HuH-7.5 (cell line): ENCODE data around the gene SBSN.

Experiments
- DNase-seq: peaks from one replicate; pipeline ENCODE4 v3.0.0; 2011; ENCODE audit warnings: low spot score

SBSN gene, protein sequence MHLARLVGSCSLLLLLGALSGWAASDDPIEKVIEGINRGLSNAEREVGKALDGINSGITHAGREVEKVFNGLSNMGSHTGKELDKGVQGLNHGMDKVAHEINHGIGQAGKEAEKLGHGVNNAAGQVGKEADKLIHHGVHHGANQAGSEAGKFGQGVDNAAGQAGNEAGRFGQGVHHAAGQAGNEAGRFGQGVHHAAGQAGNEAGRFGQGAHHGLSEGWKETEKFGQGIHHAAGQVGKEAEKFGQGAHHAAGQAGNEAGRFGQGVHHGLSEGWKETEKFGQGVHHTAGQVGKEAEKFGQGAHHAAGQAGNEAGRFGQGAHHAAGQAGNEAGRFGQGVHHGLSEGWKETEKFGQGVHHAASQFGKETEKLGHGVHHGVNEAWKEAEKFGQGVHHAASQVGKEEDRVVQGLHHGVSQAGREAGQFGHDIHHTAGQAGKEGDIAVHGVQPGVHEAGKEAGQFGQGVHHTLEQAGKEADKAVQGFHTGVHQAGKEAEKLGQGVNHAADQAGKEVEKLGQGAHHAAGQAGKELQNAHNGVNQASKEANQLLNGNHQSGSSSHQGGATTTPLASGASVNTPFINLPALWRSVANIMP

DNA sequence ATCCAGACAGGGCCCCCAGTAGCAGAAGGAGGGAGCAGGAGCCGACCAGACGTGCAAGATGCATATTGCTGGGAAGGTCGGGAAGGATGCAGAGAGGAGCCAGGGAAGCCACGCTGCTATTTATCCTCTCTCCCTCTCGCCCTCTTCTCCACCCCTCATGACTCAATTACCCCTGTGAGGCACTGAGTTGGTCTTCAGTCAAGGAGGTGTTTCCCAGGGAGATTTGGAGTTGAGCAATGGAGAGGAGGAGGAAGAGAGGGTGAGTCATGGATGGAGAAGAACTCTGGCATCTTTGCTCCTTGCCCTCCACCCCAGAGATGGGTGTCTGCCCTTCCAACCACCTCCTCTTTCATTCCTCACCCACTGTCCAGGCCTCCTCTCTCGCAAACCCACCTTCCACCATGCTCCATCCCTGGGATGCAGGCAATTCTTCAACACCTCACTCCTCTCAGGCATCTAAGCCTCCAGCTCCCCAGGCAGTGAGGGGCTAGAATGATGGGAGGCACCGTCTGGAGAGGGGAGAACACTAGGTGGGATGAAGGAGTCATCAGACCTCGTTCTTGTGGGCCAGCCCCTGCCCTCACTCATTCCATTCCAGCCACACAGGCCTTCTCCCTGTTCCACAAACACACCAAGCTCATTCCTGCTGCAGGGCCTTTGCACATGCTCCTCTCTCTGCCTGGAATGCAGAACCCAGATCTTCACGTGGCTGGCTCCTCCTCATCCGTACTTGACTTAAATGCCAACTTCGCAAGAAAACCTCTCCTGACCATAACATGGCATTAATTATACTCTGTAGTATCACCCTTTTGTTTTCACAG is at the start of gene SBSN:
SBSN (minus strand) TSS at position 94 of the 821 bp plus-strand sequence; CDS start at position 64, 30 bp downstream.
- no peak for DNase-seq

DNA sequence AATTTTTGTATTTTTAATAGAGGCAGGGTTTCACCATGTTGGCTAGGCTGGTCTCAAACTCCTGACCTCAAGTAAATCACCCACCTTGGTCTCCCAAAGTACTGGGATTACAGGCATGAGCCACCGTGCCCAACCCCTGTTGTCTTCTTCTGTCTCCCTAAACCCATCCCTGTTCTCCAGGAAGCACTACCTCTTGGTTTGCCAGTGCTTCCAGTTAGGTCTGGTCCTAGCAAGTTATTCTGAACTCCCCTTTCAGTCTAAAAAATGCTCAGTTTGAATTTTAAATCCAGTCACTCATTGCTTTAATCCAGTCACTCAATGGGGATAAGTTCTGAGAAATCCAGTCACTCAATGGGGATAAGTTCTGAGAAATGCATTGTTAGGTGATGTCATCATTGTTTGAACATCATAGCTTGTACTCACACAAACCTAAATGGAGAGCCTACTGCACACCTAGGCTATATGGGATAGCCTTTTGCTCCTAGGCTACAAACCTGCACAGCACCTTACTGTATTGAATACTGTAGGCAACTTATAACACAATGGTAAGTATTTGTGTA is 43.4 kb upstream of the SBSN start:
- no peak for DNase-seq

DNA sequence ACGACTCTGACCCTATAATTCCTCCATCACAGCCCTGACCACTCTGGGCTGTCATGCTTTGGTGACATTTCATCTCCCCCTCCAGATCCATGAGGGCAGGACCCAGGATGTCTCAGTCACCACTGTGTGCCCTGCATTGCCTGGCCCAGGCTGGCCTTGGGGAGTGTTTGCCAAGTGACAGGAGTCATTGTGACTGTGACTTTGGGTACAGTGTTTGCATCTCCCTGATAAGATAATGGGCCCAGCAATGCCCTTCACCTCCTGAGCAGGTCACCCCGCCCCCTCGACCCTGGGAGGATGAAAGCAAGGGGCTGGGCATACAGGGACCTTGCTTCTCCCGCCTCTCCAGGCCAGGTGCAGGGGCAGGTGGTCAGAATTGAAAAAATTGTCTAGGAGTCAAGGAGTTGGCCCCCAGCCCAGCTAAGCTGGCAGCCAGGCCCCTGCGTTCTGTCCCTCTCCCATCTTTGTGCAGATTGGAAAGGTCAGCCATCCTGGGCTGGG is 41.2 kb upstream of the SBSN start:
- DNase-seq = no peak

DNA sequence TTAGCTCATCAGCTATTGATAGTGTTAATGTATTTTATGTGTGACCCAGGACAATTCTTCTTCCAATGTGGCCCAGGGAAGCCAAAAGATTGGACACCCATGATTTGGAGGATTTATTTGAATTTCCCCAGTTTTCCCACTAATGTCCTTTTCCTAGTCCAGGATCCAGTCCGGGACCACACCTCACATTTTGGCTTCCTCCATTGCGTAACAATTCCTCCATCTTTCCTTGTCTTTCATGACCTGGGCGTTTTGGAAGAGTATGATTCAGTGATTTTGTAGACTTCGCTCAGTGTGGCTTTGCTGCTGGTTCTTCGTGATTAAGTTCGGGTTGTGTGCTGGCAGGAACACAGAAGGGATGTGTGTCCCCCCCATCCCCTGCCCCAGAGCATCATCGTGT is 38.6 kb upstream of the SBSN start:
- DNase-seq = peak; percentile 1

DNA sequence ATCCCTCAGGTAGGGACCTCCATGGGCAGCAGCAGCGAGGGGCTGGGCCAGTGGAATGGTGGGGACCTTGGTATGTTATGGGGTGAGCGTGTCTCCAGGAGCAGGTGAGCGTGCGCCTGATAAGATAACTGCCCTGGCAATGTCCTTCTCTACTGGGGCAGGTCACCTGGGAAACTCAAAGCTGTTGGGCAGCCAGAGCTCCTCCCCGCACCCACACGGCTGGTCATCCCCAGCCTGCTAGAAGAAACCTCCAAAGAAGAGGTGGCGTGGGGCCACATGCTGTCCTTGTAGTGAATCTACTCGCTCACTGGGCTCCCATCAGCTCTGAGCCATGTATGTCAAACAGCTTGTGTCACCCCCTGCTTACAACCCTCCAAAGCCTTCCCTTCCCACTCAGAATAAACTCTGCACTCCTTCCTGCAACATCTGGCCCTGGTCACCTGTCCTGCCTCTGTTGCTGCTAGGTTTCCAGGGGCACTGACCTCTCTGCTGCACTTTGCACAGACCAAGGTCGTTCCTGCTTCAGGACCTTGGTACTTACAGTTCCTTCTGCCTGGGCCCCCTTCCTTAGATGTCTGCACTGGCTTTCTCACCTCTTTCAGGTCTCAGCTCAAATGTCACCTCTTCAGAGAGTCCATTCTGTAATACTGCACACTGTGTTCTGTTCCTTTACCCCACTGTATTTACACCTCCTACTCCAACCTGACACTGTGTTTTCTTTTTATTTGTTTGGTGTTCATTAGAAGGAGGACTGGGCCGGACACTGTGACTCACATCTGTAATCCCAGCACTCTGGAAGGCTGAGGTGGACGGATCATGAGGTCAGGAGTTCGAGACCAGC is 37.1 kb upstream of the SBSN start:
- no peak for DNase-seq

- DNase-seq = no peak
These were observed 35.2 kb upstream of the SBSN start, which contains the start of gene ATP4A for GRCh38 chr19:35563207-35563829. TSS of gene ATP4A (minus strand) at chr19:35563658. CDS start at chr19:35563629, 29 bp downstream.

DNA sequence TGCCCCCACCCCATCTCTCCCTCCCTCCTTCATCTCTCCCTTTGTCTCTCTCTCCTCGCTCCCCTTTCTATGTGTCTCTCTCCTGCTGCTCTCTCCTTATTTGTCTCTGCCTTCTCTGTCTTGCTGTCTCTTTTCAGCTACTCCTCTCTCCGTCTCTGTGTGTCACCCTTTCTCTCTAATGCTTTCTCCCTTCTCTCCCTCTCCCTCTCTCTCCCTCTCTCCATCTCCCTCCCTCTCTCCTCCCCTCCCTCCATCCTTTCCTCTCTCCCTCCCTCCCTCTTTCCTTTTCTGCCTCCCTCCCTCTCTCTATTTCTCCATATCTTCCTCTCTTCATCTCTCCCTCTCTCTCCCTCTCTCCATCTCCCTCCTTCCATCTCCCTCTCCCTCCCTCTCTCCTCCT is 34.7 kb upstream of the SBSN start:
- no peak for DNase-seq

DNA sequence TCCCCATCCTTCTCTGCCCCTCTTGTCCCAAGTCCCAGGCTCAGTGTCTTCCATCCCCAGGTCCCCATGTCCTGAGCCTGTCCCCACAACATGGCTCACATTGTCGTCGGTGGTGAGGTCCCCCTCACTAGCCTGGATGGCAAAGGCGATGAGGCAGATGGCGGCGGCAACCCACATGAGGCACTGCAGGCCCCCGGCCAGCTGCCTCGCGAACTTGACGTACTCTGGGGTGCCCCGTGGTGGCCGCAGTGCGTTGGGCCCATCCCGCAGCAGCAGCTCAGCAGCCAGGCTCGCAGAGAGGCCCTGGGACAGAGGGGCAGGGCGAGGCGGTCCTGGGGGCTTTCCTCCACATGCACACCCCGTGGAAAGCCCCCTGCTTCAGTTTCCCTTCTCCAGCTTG is 34.2 kb upstream of the SBSN start:
- peak; percentile 2 for DNase-seq

GRCh38 chr19:35561436-35561835 is 33.3 kb upstream of the SBSN start:
- peak; percentile 0 for DNase-seq

DNA sequence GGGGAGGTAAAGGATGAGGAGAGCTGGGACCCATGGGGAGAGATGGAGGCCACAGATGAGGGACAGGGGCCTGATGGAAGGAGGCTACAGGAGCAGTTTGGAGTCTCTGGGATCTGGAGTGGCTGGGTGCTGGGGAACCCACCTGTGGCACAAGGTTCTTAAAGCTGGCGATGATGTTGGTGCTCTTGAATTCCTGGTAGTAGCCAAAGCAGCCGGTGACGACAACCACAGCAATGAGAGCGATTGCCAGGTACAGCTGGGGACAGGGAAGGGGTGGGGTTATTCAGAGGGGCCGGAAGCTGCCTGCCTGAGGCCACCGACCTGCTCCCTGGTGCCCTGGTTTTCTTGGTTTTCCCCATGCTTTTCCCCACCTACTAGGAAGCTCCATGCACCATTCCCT is 32.6 kb upstream of the SBSN start:
- DNase-seq = no peak

DNA sequence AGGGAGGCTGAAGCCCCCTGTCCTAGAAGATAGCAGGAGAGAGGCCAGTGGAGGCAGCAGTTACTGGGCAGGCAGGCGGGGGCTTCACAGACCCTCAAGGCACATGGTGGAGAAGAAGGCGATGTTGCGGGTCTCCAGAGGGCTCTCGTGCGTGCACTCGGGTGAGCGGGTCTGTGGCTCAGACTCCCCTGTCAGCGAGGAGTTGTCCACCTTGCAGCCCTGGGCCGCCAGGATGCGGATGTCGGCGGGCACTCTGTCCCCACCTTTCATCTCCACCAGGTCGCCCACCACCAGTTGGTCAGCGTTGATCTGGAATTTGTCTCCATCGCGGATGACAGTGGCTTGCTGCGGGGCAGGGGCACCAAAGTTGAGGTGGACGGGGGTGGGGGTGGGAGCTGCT is 32.2 kb upstream of the SBSN start:
- DNase-seq = no peak

DNA sequence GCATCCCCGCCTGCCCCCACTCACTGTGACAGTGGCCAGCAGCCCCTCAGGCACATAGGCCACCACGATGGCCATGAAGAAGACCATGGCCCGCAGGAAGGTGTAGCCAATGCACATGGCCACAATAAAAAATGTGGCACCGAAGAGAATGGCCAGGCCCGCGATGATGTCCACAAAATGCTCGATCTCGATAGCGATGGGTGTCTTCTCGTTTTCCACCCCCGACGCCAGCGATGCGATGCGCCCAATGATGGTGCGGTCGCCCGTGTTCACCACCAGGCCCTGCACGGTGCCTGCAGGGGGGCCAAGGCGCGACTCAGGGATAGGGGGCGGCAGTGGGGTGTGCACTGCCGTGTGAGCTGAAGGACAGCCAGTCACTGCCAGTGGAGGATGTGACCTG is 31.7 kb upstream of the SBSN start:
- peak; percentile 1 for DNase-seq

DNA sequence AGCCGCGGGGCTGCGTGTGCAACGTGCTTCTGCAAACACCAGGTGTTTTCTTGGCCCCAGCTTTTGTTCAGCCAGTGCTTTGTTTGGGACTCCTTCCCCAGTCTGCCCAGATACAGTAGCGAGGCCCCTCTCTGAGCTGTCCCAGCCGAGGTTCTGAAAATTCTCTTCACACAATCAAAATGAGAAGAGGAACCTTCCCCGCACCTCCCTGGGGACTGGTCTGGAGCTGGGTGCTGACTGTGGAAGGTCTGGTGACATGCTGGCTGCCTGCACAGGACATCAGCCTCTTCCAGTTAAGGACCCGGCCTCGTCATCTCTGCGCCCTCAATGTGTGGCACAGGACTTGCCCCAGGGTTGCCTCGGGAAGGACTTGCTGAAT is 31.2 kb upstream of the SBSN start:
- peak; percentile 21 for DNase-seq

DNA sequence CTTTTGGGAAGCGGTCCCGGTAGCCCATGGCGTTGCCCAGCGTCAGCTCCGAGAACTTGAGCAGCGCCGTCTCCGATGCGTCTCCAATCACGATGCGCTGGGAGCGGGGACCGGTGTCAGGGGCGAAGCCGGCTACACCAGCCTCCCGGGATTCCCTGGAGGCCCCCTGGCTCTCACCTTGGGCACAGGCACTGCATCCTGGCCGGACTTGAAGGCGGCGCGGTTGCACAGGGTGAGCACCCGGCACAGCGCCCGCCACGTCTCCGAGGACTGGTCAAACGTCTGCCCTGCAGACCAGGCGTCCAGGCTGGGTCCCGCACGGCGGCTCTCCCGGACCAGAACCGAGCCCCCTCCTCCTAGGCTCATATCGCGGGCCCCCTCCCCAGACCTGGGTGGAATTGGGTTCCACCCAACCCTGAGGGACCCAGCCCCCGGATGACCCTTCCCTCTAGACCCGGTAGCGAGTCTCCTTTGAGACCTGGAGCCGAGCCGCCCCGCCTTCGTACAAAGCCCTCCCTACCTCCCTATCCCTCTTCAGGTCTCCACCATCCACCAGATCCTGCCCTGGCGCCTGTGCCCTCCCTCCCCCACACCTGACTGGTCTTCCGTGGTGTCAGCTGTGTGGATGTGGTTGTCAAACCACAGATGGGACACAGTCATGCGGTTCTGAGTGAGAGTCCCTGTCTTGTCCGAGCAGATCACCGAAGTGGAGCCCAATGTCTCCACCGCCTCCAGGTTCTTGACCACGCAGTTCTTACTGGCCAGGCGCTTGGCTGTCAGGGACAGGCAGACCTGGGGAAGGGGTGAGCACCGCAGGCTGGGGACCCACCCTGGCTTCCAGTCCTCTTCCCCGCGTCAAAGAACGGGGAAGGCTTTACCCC is 30.5 kb upstream of the SBSN start:
- DNase-seq = peak; percentile 4

- DNase-seq = peak; percentile 47
These were observed 29.7 kb upstream of the SBSN start for GRCh38 chr19:35557539-35558399.

- no peak for DNase-seq
These were observed 28.9 kb upstream of the SBSN start for GRCh38 chr19:35556846-35557538.

GRCh38 chr19:35556025-35556590 is 28.0 kb upstream of the SBSN start:
- no peak for DNase-seq
